ENCODE measurements around the gene CTNND2.

Gene CTNND2

GRCh38 chr5:10933121-10933520, 971.1 kb downstream of the CTNND2 start:
- Histone ChIP-seq H3K36me3 (ENCODE audit: control insufficient read depth, insufficient read depth, low read length) (no peaks in the 10 kb centered on the region), H3K4me3 (replicated peaks; ENCODE audit: low read depth, low read length) (no peak overlapping the region), H3K27me3 (replicated peaks; ENCODE audit: control insufficient read depth, insufficient read depth, low read length) (no peaks in the 10 kb centered on the region)
- no peak for DNase-seq (ENCODE audit: extremely low read depth, insufficient read length)
- TF ChIP-seq CTCF (IDR thresholded peaks at IDR 0.05; ENCODE audit: insufficient read depth, low read length, poor library complexity, severe bottlenecking), result no peak

- Histone ChIP-seq H3K27me3 (replicated peaks; ENCODE audit: control insufficient read depth, insufficient read depth, low read length) (no peaks in the 10 kb centered on the region), H3K36me3 (ENCODE audit: control insufficient read depth, insufficient read depth, low read length) (no peaks in the 10 kb centered on the region), H3K4me3 (replicated peaks; ENCODE audit: low read depth, low read length) (no peak overlapping the region)
- TF ChIP-seq CTCF (IDR thresholded peaks at IDR 0.05; ENCODE audit: insufficient read depth, low read length, poor library complexity, severe bottlenecking), result no peak
- DNase-seq (ENCODE audit: extremely low read depth, insufficient read length), result no peak
These were observed 971.8 kb downstream of the CTNND2 start for GRCh38 chr5:10932426-10932825.

GRCh38 chr5:10927608-10928007, 976.6 kb downstream of the CTNND2 start:
- H3K27me3 ChIP-seq (replicated peaks; ENCODE audit: control insufficient read depth, insufficient read depth, low read length), result no peaks in the 10 kb centered on the region
- no peaks in the 10 kb centered on the region for H3K36me3 ChIP-seq (ENCODE audit: control insufficient read depth, insufficient read depth, low read length)
- DNase-seq (ENCODE audit: extremely low read depth, insufficient read length), result no peak
- no peak overlapping the region for H3K4me3 ChIP-seq (replicated peaks; ENCODE audit: low read depth, low read length)
- no peak for TF ChIP-seq CTCF (IDR thresholded peaks at IDR 0.05; ENCODE audit: insufficient read depth, low read length, poor library complexity, severe bottlenecking)

- Histone ChIP-seq H3K27me3 (replicated peaks; ENCODE audit: control insufficient read depth, insufficient read depth, low read length) (no peaks in the 10 kb centered on the region), H3K4me3 (replicated peaks; ENCODE audit: low read depth, low read length) (no peak overlapping the region), H3K36me3 (ENCODE audit: control insufficient read depth, insufficient read depth, low read length) (no peaks in the 10 kb centered on the region)
- DNase-seq (ENCODE audit: extremely low read depth, insufficient read length), result no peak
- no peak for TF ChIP-seq CTCF (IDR thresholded peaks at IDR 0.05; ENCODE audit: insufficient read depth, low read length, poor library complexity, severe bottlenecking)
These were observed 980.9 kb downstream of the CTNND2 start for GRCh38 chr5:10923310-10923709.
